Measurements from ENCODE around the gene RPS3.

RPS3 gene

GRCh38 chr11:75398906-75399305 is 412 bp upstream of the RPS3 start:
- no peaks in the 10 kb centered on the region for H3K27me3 ChIP-seq (replicated peaks in 2 of 5; ENCODE audit: control insufficient read depth in 4 of 5, insufficient read depth in 5 of 5, low read length in 4 of 5)
- H3K4me3 ChIP-seq (ENCODE audit: control insufficient read depth in 1 of 7, extremely low read depth in 1 of 7, insufficient read depth in 4 of 7, low read depth in 2 of 7, low read length in 6 of 7) = peak overlapping the region in 3 of 7 experiments; percentile 97 to 99 (median 98)
- H3K4me1 ChIP-seq (ENCODE audit: control extremely low read depth in 1 of 4, control insufficient read depth in 4 of 4, insufficient read depth in 4 of 4, low read length in 3 of 4) = peaks cover 17 to 40% (median 35%) of the 10 kb centered on the region in 4 experiments
- ChIA-PET CTCF (interaction anchor here (0.7 to 4.5 kb wide), 7 partner anchors 9 to 123 kb away, joined by 3 to 22 read pairs (median 4); no protein-coding TSS in a partner anchor), POLR2A (interaction anchor here (1.0 kb wide), 1 partner anchor 116 kb away, joined by 3 read pairs; no protein-coding TSS in a partner anchor)
- H3K27ac ChIP-seq (ENCODE audit: insufficient read depth in 1 of 2, low read depth in 1 of 2, low read length in 2 of 2, poor library complexity in 1 of 2, severe bottlenecking in 2 of 2) = no peak overlapping the region
- DNase-seq = no peak
- peaks cover 7 to 41% (median 24%) of the 10 kb centered on the region in 4 experiments for H3K36me3 ChIP-seq (ENCODE audit: control insufficient read depth in 4 of 4, insufficient read depth in 4 of 4, low read length in 3 of 4)
- WGBS (ENCODE audit: insufficient coverage) = 85% methylated on average over 6 of the region's 8 CpGs
- no peaks in the 10 kb centered on the region for H3K9me3 ChIP-seq (ENCODE audit: control extremely low read depth in 1 of 5, control insufficient read depth in 4 of 5, insufficient read depth in 2 of 5, low read depth in 1 of 5, low read length in 4 of 5)

GRCh38 chr11:75400146-75400865 is 988 bp downstream of the RPS3 start:
- no peaks in the 10 kb centered on the region for H3K27me3 ChIP-seq (replicated peaks in 2 of 5; ENCODE audit: control insufficient read depth in 4 of 5, insufficient read depth in 5 of 5, low read length in 4 of 5)
- peak overlapping the region; percentile 5 to 99 (median 96) for H3K4me3 ChIP-seq (ENCODE audit: control insufficient read depth in 1 of 7, extremely low read depth in 1 of 7, insufficient read depth in 4 of 7, low read depth in 2 of 7, low read length in 6 of 7)
- H3K36me3 ChIP-seq (ENCODE audit: control insufficient read depth in 4 of 4, insufficient read depth in 4 of 4, low read length in 3 of 4) = peaks cover 18 to 55% (median 37%) of the 10 kb centered on the region in 4 experiments
- DNase-seq = peak in 1 of 3 donors; percentile 30
- WGBS (ENCODE audit: insufficient coverage) = 3% methylated on average over 6 of the region's 11 CpGs
- CTCF ChIA-PET = interaction anchor here (0.8 to 2.7 kb wide), 11 partner anchors 8 to 181 kb away, joined by 3 to 10 read pairs (median 3); no protein-coding TSS in a partner anchor
- H3K9me3 ChIP-seq (ENCODE audit: control extremely low read depth in 1 of 5, control insufficient read depth in 4 of 5, insufficient read depth in 2 of 5, low read depth in 1 of 5, low read length in 4 of 5) = no peaks in the 10 kb centered on the region
- peaks cover 17 to 43% (median 37%) of the 10 kb centered on the region in 4 experiments for H3K4me1 ChIP-seq (ENCODE audit: control extremely low read depth in 1 of 4, control insufficient read depth in 4 of 4, insufficient read depth in 4 of 4, low read length in 3 of 4)
- POLR2A ChIA-PET = interaction anchor here (0.5 to 0.9 kb wide), 3 partner anchors 8 to 31 kb away, joined by 3 to 7 read pairs (median 3); no protein-coding TSS in a partner anchor
- H3K27ac ChIP-seq (ENCODE audit: insufficient read depth in 1 of 2, low read depth in 1 of 2, low read length in 2 of 2, poor library complexity in 1 of 2, severe bottlenecking in 2 of 2) = peak overlapping the region; percentile 93 to 96

GRCh38 chr11:75402002-75402773 is 2.9 kb downstream of the RPS3 start:
- ChIA-PET POLR2A (interaction anchor here (1.3 kb wide), 1 partner anchor 27 kb away, joined by 3 read pairs; no protein-coding TSS in a partner anchor), CTCF (interaction anchor here (1.2 to 2.7 kb wide), 5 partner anchors 11 to 18 kb away, joined by 3 to 10 read pairs (median 4); no protein-coding TSS in a partner anchor)
- Histone ChIP-seq H3K4me3 (ENCODE audit: control insufficient read depth in 1 of 7, extremely low read depth in 1 of 7, insufficient read depth in 4 of 7, low read depth in 2 of 7, low read length in 6 of 7) (peak overlapping the region in 3 of 7 experiments; percentile 33 to 99 (median 34)), H3K9me3 (ENCODE audit: control extremely low read depth in 1 of 5, control insufficient read depth in 4 of 5, insufficient read depth in 2 of 5, low read depth in 1 of 5, low read length in 4 of 5) (no peaks in the 10 kb centered on the region), H3K4me1 (ENCODE audit: control extremely low read depth in 1 of 4, control insufficient read depth in 4 of 4, insufficient read depth in 4 of 4, low read length in 3 of 4) (peaks cover 17 to 56% (median 38%) of the 10 kb centered on the region in 4 experiments), H3K27me3 (replicated peaks in 2 of 5; ENCODE audit: control insufficient read depth in 4 of 5, insufficient read depth in 5 of 5, low read length in 4 of 5) (no peaks in the 10 kb centered on the region), H3K27ac (ENCODE audit: insufficient read depth in 1 of 2, low read depth in 1 of 2, low read length in 2 of 2, poor library complexity in 1 of 2, severe bottlenecking in 2 of 2) (peak overlapping the region in 1 of 2 experiments; percentile 31), H3K36me3 (ENCODE audit: control insufficient read depth in 4 of 4, insufficient read depth in 4 of 4, low read length in 3 of 4) (peaks cover 22 to 72% (median 55%) of the 10 kb centered on the region in 4 experiments)
- WGBS (ENCODE audit: insufficient coverage) = 93% methylated on average over 7 of the region's 10 CpGs
- DNase-seq = no peak

- peaks cover 17 to 56% (median 38%) of the 10 kb centered on the region in 4 experiments for H3K4me1 ChIP-seq (ENCODE audit: control extremely low read depth in 1 of 4, control insufficient read depth in 4 of 4, insufficient read depth in 4 of 4, low read length in 3 of 4)
- 67% methylated on average over 1 of the region's 1 CpG for WGBS (ENCODE audit: insufficient coverage)
- H3K27me3 ChIP-seq (replicated peaks in 2 of 5; ENCODE audit: control insufficient read depth in 4 of 5, insufficient read depth in 5 of 5, low read length in 4 of 5) = no peaks in the 10 kb centered on the region
- DNase-seq = peak in 2 of 3 donors; percentile 33 to 46
- H3K9me3 ChIP-seq (ENCODE audit: control extremely low read depth in 1 of 5, control insufficient read depth in 4 of 5, insufficient read depth in 2 of 5, low read depth in 1 of 5, low read length in 4 of 5) = no peaks in the 10 kb centered on the region
- ChIA-PET CTCF (interaction anchor here (0.6 to 1.6 kb wide), 6 partner anchors 15 to 276 kb away, joined by 3 to 8 read pairs (median 3); no protein-coding TSS in a partner anchor), POLR2A (no interaction called here)
- H3K27ac ChIP-seq (ENCODE audit: insufficient read depth in 1 of 2, low read depth in 1 of 2, low read length in 2 of 2, poor library complexity in 1 of 2, severe bottlenecking in 2 of 2) = peak overlapping the region in 1 of 2 experiments; percentile 28
- peak overlapping the region in 1 of 7 experiments; percentile 99 for H3K4me3 ChIP-seq (ENCODE audit: control insufficient read depth in 1 of 7, extremely low read depth in 1 of 7, insufficient read depth in 4 of 7, low read depth in 2 of 7, low read length in 6 of 7)
- peaks cover 22 to 77% (median 56%) of the 10 kb centered on the region in 4 experiments for H3K36me3 ChIP-seq (ENCODE audit: control insufficient read depth in 4 of 4, insufficient read depth in 4 of 4, low read length in 3 of 4)
Observed at GRCh38 chr11:75403037-75403436, 3.7 kb downstream of the RPS3 start.

- H3K27ac ChIP-seq (ENCODE audit: insufficient read depth in 1 of 2, low read depth in 1 of 2, low read length in 2 of 2, poor library complexity in 1 of 2, severe bottlenecking in 2 of 2) = peak overlapping the region in 1 of 2 experiments; percentile 41
Observed at GRCh38 chr11:75403983-75404658, 4.8 kb downstream of the RPS3 start.

GRCh38 chr11:75406338-75406777 is 7.0 kb downstream of the RPS3 start:
- H3K9me3 ChIP-seq (ENCODE audit: control extremely low read depth in 1 of 5, control insufficient read depth in 4 of 5, insufficient read depth in 2 of 5, low read depth in 1 of 5, low read length in 4 of 5) = no peaks in the 10 kb centered on the region
- WGBS (ENCODE audit: insufficient coverage) = no CpG with 5 or more reads among the region's 1 CpG
- peak overlapping the region in 1 of 2 experiments; percentile 9 for H3K27ac ChIP-seq (ENCODE audit: insufficient read depth in 1 of 2, low read depth in 1 of 2, low read length in 2 of 2, poor library complexity in 1 of 2, severe bottlenecking in 2 of 2)
- H3K27me3 ChIP-seq (replicated peaks in 2 of 5; ENCODE audit: control insufficient read depth in 4 of 5, insufficient read depth in 5 of 5, low read length in 4 of 5) = no peaks in the 10 kb centered on the region
- peaks cover 10 to 37% (median 24%) of the 10 kb centered on the region in 4 experiments for H3K4me1 ChIP-seq (ENCODE audit: control extremely low read depth in 1 of 4, control insufficient read depth in 4 of 4, insufficient read depth in 4 of 4, low read length in 3 of 4)
- CTCF ChIA-PET = interaction anchor here (0.6 to 5.2 kb wide), 5 partner anchors 10 to 170 kb away, joined by 3 to 32 read pairs (median 13); no protein-coding TSS in a partner anchor
- H3K36me3 ChIP-seq (ENCODE audit: control insufficient read depth in 4 of 4, insufficient read depth in 4 of 4, low read length in 3 of 4) = peaks cover 22 to 70% (median 57%) of the 10 kb centered on the region in 4 experiments
- POLR2A ChIA-PET = no interaction called here
- H3K4me3 ChIP-seq (ENCODE audit: control insufficient read depth in 1 of 7, extremely low read depth in 1 of 7, insufficient read depth in 4 of 7, low read depth in 2 of 7, low read length in 6 of 7) = no peak overlapping the region
- peak; percentile 65 to 87 (median 85) for DNase-seq

More at GRCh38 chr11:75403983-75404658, 4.8 kb downstream of the RPS3 start:
- POLR2A ChIA-PET = no interaction called here
- H3K36me3 ChIP-seq (ENCODE audit: control insufficient read depth in 4 of 4, insufficient read depth in 4 of 4, low read length in 3 of 4) = peaks cover 22 to 85% (median 59%) of the 10 kb centered on the region in 4 experiments
- DNase-seq = no peak
- WGBS (ENCODE audit: insufficient coverage) = 95% methylated on average over 15 of the region's 15 CpGs
- peaks cover 17 to 53% (median 35%) of the 10 kb centered on the region in 4 experiments for H3K4me1 ChIP-seq (ENCODE audit: control extremely low read depth in 1 of 4, control insufficient read depth in 4 of 4, insufficient read depth in 4 of 4, low read length in 3 of 4)
- no peak overlapping the region for H3K4me3 ChIP-seq (ENCODE audit: control insufficient read depth in 1 of 7, extremely low read depth in 1 of 7, insufficient read depth in 4 of 7, low read depth in 2 of 7, low read length in 6 of 7)
- CTCF ChIA-PET = interaction anchor here (0.7 to 5.2 kb wide), 5 partner anchors 15 to 275 kb away, joined by 3 to 32 read pairs (median 4); no protein-coding TSS in a partner anchor
- H3K27me3 ChIP-seq (replicated peaks in 2 of 5; ENCODE audit: control insufficient read depth in 4 of 5, insufficient read depth in 5 of 5, low read length in 4 of 5) = no peaks in the 10 kb centered on the region
- H3K9me3 ChIP-seq (ENCODE audit: control extremely low read depth in 1 of 5, control insufficient read depth in 4 of 5, insufficient read depth in 2 of 5, low read depth in 1 of 5, low read length in 4 of 5) = no peaks in the 10 kb centered on the region

All from common myeloid progenitor, CD34-positive (primary cell).